ENCODE data around the gene CAVIN3. TPM values are rescaled to one million over a fixed set of nuclear protein-coding genes. Genes with fewer than 3 reads are reported as not detected.

Gene CAVIN3
- total and polyA plus RNA-seq, 9 of the 15 experiments (the other 6 are each of a cell fraction or from before 2014, with no cell fraction given) = 0.13 TPM; not detected in 8

DNA sequence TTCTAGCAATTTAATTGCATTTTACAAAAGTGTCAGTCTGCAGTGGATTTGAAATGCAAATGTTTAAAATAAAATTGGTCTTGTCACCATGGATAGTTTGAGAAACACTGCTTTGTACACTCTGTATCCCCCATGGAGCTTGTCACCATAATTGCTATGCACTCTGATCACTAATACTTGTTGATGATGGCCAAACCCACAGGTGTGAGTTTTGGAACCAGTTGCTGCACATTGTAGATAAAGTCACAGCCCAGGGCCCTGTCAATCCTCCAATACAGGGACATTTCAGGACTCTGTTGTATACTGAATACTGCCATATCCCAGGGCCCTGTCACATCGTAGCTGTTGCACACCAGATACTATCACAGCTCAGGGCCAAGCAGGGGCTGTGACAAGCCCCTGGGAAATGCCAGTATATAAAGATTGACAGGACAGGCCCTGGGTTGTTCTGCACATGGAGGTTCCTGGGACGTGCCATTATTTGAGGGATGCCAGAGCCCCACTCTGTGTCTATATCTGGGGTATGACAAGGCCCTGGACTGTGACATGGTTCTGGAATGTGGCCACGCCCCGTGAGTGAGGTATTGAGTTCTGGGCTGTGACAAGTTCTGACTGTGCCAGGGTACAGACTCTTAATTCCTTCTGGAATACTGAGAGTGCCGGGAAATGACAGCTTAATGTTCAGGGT lies 42.0 kb upstream of the CAVIN3 start (continued):
- TF ChIP-seq, protein P1, sequence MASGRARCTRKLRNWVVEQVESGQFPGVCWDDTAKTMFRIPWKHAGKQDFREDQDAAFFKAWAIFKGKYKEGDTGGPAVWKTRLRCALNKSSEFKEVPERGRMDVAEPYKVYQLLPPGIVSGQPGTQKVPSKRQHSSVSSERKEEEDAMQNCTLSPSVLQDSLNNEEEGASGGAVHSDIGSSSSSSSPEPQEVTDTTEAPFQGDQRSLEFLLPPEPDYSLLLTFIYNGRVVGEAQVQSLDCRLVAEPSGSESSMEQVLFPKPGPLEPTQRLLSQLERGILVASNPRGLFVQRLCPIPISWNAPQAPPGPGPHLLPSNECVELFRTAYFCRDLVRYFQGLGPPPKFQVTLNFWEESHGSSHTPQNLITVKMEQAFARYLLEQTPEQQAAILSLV (tag; IDR thresholded peaks at IDR 0.05) = no peak
- TF ChIP-seq USF2 (CRISPR knock-in tag; IDR thresholded peaks at IDR 0.05) (no peak), EWSR1 (IDR thresholded peaks at IDR 0.05; ENCODE audit: borderline replicate concordance, low read depth, partially characterized antibody) (no peak), NEUROD1 (IDR thresholded peaks at IDR 0.05; ENCODE audit: borderline replicate concordance, low read depth, low read length, partially characterized antibody) (no peak), SMARCB1 (IDR thresholded peaks at IDR 0.05; ENCODE audit: insufficient read length, low read depth) (no peak)

- no TSS peak for BruUV-seq (replicated peaks)
- in situ Hi-C loops (cut with MboI) (no loop called here), intact Hi-C loops (cut with micrococcal nuclease) (loop anchor here (5.0 kb wide), 1 partner anchor 63 kb away; no protein-coding TSS in a partner anchor)
- FAIRE-seq = no peak
- no peak for ATAC-seq
- Histone ChIP-seq H3K4me1 (replicated peaks in 1 of 2; ENCODE audit: control insufficient read depth in 2 of 2, insufficient read depth in 2 of 2, low read length in 2 of 2) (peaks cover 0 to 5% of the 10 kb centered on the region in 2 experiments; a peak in 2 of 5 replicates), H3K79me2 (ENCODE audit: control insufficient read depth, insufficient read depth, low read length) (no peaks in the 10 kb centered on the region), H3K27ac (ENCODE audit: extremely low read depth, low read depth, low read length) (no peak overlapping the region), H2AFZ (ENCODE audit: low read depth, low read length) (no peak overlapping the region), H3K9ac (ENCODE audit: insufficient read depth in 1 of 2, low read depth in 2 of 2, low read length in 2 of 2) (no peak overlapping the region), H3K9me1 (ENCODE audit: control insufficient read depth, insufficient read depth, low read length) (no peaks in the 10 kb centered on the region), H3K27me3 (ENCODE audit: control insufficient read depth in 2 of 2, insufficient read depth in 2 of 2, low read length in 2 of 2) (peaks cover under 1 to 5% of the 10 kb centered on the region in 2 experiments; a peak in 1 of 5 replicates), H3K36me3 (ENCODE audit: control insufficient read depth, insufficient read depth, low read length) (no peaks in the 10 kb centered on the region), H3K4me3 (no peak overlapping the region), H3K9me3 (replicated peaks; ENCODE audit: control insufficient read depth, insufficient read depth, low read depth, low read length) (no peaks in the 10 kb centered on the region), H4K20me1 (replicated peaks; ENCODE audit: control insufficient read depth, insufficient read depth, low read length) (no peaks in the 10 kb centered on the region), H3K4me2 (ENCODE audit: insufficient read depth, low read length) (no peak overlapping the region)
- TF ChIP-seq XRCC3 (IDR thresholded peaks at IDR 0.05) (no peak), CBX3 (IDR thresholded peaks at IDR 0.05; ENCODE audit: borderline replicate concordance in 1 of 2, low read length in 2 of 2) (no peak), NFIC (IDR thresholded peaks at IDR 0.05) (peak; percentile 55), TFE3 (CRISPR knock-in tag; IDR thresholded peaks at IDR 0.05) (no peak)
- ChIA-PET CTCF (ENCODE audit: low intra/inter-chr PET ratio) (no interaction called here), POLR2A (no interaction called here)
- no peak for DNase-seq (ENCODE audit: extremely low read depth in 1 of 4, low spot score in 3 of 4)
- 5% methylated on average over 3 of the region's 3 CpGs for WGBS (ENCODE audit: insufficient coverage, low coverage, missing lambda C conversion rate)
These were observed 39.9 kb upstream of the CAVIN3 start for GRCh38 chr11:6360183-6360582.

Data from K562 (cell line).